Right renal pelvis (tissue), 4 donors: ENCODE measurements around the gene NES. TPM values are rescaled to one million over a fixed set of nuclear protein-coding genes. Genes with fewer than 3 reads are reported as not detected.
A peak's percentile ranks its signal among the peaks of the same experiment; 100 is the strongest.

Source experiments
- DNase-seq, 4 donors: peaks; one replicate each; pipeline ENCODE4 v3.0.0-alpha.2; 2013; ENCODE audit warnings: low read depth in 4 of 4, low spot score in 3 of 4, missing footprints in 1 of 4
- polyA plus RNA-seq, 4 donors: library from polyadenylated mRNA; unstranded; fragments of 120-200 nt; gene quantifications; one replicate each; pipeline ENCODE4 v1.2.1, GENCODE V29; 2013; ENCODE audit not compliant: insufficient read length in 4 of 4

NES gene, protein sequence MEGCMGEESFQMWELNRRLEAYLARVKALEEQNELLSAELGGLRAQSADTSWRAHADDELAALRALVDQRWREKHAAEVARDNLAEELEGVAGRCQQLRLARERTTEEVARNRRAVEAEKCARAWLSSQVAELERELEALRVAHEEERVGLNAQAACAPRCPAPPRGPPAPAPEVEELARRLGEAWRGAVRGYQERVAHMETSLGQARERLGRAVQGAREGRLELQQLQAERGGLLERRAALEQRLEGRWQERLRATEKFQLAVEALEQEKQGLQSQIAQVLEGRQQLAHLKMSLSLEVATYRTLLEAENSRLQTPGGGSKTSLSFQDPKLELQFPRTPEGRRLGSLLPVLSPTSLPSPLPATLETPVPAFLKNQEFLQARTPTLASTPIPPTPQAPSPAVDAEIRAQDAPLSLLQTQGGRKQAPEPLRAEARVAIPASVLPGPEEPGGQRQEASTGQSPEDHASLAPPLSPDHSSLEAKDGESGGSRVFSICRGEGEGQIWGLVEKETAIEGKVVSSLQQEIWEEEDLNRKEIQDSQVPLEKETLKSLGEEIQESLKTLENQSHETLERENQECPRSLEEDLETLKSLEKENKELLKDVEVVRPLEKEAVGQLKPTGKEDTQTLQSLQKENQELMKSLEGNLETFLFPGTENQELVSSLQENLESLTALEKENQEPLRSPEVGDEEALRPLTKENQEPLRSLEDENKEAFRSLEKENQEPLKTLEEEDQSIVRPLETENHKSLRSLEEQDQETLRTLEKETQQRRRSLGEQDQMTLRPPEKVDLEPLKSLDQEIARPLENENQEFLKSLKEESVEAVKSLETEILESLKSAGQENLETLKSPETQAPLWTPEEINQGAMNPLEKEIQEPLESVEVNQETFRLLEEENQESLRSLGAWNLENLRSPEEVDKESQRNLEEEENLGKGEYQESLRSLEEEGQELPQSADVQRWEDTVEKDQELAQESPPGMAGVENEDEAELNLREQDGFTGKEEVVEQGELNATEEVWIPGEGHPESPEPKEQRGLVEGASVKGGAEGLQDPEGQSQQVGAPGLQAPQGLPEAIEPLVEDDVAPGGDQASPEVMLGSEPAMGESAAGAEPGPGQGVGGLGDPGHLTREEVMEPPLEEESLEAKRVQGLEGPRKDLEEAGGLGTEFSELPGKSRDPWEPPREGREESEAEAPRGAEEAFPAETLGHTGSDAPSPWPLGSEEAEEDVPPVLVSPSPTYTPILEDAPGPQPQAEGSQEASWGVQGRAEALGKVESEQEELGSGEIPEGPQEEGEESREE (N-terminal part only)
- 100 to 1,000 TPM; 153 to 160 (median 156) TPM for polyA plus RNA-seq

DNA sequence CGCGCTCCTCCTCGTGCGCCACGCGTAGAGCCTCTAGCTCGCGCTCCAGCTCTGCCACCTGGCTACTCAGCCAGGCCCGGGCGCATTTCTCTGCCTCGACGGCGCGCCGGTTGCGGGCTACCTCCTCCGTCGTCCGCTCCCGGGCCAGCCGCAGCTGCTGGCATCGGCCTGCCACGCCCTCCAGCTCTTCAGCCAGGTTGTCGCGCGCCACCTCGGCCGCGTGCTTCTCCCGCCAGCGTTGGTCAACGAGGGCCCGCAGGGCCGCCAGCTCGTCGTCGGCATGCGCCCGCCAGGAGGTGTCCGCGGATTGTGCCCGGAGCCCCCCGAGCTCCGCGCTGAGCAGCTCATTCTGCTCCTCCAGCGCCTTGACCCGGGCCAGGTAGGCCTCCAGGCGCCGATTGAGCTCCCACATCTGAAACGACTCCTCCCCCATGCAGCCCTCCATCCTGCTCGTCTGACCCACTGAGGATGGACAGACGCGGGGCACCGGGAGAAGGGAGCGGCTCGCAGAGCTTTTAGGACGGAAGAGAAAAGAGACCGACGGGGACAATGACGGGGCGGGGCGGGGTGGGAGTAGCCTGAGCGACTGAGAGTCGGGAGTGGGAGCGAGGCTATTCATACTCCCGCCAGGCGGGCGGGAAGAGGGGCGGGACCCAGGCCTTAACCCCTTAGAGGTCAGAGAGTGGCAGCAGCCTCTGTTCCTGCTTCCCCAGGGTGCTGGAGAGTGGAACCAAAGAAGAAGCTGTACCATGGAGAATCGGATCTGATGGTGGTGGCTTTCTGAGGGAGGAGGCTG, at the start of gene NES:
Gene NES (minus strand): TSS at position 588 of the 796 bp plus-strand sequence. CDS start 143 bp downstream, at position 445.
- no peak for DNase-seq

DNA sequence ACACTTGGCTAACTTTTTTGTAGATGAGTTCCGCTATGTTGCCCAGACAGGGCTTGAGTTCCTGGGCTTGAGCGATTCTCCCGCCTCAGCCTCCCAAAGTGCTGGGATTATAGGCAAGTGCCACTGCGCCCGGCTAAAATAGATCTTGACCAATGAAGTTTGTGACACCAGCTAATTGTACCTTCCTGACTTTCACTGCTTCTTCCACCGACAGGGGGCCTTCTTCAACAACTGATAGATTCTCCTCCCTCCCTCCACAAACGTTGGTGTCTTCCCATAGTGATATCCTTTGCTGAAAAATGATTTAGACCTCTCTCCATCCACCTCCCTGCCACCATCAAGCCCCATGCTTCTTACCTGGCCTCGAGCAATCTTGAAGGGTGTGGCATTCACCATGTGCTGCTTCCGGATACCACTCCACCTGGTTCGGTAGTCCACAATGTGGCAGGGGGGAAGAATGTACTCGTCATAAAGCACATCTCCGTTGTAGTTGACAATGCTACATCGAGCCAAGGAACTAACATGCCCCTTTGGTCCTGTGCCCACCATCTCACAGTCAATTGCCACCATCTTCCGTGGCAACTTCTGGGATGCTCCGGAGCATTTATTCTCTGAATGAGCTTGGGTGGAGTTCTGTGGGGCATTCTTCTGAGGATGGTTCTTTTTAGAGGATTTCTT, 49.5 kb upstream of the NES start:
- no peak for DNase-seq

- peak; percentile 76 to 88 (median 83) for DNase-seq
Observed at GRCh38 chr1:156725683-156726280, 48.6 kb upstream of the NES start.

- no peak for DNase-seq
Observed at GRCh38 chr1:156721535-156721934, 44.3 kb upstream of the NES start.

- DNase-seq, result no peak
Observed at GRCh38 chr1:156721131-156721530, 43.9 kb upstream of the NES start.

GRCh38 chr1:156717351-156717750, 40.1 kb upstream of the NES start:
- no peak for DNase-seq

GRCh38 chr1:156714830-156715229, 37.6 kb upstream of the NES start:
- DNase-seq, result no peak

DNA sequence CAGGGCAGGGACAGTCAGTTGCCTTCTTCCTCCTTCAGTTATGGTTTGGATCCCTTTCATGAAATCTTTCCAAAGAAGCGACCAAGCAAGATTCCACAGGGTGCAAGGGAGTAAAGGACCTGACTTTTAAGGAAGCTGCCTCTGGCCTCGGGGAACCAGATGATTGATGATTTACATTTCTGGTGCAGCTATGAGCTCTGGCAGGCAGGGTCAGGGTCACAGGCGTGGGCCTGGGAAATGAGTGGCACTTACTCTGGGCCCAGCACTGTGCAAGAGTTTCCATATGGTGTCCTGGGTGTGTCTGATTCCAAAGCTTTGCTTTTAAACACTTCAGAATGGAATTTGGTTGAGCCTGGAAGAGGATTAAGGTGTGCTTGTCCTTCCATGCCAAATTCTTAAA, 35.4 kb upstream of the NES start:
- DNase-seq, result no peak

DNA sequence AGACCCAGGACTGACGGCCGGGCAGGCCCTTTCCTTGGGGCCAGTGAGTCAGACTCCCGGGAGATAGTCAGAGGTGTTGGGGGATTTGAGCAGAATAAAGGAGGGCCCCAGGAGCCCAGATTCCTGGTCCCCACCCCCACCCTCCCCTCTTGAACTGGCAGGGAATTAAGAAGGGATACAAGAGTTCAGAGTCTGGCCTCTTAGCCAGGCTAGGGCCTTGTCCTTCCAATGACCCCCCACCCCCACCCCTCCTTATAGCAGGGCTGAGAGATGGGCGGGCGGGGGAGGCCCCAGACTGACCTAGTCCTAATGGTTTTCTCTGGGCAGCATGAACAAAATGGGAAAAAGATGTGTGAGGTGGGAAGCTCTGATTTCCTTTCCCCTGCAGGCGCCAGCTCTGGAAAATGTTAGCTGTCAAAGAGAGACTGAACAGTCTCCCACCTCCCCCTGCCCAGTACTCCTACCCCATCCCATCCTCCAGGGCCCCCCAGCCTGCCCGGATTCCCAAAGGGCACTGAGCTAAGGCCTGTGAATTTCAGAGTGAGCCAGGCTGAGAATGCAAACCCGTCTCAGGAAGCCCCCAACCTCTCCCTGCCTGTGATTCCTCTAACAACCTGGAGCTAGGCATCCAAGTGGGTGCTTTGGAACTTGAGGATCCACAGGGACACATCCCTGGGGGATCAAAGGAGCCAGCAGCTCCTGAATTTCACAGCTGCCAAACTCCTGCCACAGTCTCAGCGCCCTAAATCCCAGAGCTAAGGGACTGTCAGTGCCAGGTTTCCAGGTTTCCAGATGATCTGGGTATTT, 34.0 kb upstream of the NES start:
- no peak for DNase-seq

- DNase-seq, result no peak
Observed at GRCh38 chr1:156709757-156710489, 32.7 kb upstream of the NES start.

DNA sequence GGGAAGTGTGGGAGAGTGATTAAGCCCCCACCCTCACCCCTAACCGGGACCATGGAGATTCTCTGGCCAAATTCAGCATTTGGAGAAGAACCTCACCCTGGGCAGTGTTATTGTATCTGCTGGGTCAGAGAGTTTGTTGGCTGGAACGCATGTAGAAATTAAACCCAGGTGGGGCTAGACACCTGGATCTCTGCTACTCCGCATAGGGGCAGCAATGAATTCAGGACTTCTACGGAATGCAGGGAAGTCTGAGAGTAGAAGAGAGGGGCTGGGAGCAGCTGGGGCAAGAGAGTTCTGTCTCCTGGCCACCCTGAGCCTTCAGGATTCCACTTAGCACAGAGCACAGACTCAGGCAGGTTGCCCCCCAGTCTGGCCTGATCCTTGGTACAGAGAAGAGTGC, 31.8 kb upstream of the NES start:
- DNase-seq, result no peak

DNA sequence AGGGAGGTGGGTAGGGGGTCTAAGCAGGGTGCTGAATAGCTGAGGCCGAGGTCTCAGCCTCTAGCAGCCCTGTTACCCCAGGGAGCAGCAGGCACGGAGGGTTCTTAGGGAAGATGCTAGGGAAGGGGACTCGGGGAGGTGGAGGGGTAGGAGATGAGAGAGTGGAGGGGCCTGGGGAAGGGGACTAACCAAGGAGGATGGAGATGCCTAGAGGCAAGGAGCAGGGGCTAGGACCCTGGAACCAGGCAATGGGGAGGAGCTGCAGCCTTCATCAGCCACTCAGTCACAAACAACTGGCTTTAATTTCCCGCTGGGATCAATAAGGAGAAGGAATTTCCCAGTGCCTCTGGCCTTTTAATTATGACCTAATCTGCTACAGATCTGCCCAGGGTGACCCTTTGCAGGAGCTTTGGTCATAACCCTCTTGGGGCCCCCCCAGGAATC, 31.0 kb upstream of the NES start:
- DNase-seq, result no peak

DNA sequence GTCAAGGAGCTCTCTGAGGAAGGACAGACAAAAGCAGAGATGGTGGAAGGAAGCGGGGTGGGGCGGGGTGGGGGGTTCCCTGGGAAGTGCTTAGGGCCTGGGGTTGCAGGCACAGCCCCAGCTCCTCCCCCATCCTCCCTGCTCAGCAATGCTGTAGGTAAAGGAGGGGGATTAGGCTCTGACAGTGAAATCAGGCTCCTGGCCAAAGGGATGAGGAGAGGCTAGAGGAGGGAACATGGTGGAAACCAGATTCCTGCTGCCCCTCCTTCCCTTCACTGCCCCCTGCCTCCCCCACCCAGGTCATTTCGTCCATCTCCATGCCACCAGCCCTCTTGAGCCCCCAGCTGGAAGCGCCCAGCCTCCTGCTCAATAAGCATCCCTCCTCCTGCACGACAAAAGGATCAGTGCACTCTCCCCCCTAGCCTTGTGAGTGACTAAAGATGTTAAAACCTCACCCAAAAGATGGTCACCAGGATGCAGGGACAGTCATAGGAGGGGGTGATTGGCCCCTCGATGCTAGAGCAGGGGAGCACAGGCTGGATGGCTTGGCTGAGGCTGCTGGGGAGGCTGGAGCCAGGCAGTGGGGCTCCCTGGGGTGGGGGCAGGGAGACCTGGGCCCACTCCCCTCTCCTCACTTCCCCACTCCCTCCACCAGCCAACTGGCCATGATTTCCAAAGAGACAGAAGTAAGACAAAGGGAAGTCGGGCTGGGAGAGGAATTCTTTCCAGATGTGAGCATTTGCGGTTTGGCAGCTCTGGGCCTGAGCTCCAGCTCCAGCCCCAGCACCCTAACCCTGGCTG, 30.4 kb upstream of the NES start:
- no peak for DNase-seq

DNA sequence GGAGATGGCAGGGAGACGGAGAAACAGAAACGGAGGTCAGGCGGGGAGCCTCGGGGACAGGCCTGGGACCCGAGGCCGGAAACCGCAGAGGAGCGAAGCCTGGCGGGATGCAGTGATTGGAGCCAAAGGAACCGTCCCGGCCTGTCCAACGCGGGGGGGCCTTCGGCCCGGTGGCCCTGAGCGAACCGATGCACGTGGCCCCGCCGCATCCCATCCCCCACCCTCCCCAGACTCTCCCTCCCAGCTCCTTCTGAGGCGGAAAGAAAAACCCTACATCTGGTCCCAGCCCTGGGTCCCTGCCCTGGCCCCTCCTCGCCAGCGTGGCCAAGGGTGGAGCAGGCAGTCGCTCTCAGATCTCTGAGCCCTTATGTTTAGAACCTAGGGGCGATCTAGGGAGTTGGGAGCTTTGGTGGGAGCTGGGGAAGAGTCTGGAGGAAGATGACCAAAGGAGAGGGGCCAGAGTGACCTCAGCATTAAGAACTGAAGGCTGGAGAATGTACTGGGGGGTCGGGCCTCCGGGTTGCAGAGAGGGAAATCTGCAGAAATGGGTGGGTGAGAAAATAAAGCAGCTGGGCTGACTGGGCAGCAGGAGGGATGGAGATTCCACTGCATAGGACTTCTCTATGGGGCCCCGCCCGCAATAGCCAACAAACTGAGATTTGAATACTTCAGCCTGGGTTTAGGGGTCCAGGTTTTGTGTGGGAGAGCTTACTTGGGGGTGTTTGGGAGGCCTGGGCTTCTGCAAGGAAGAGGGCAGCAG, 29.6 kb upstream of the NES start:
- DNase-seq, result no peak

GRCh38 chr1:156705918-156706656, 28.9 kb upstream of the NES start:
- peak in 1 of 4 donors; percentile 73 for DNase-seq
